Natural killer cell (primary cell): Measurements from ENCODE around the gene TCN2. TPM values are rescaled to one million over a fixed set of nuclear protein-coding genes. Genes with fewer than 3 reads are reported as not detected.

Experiments used
- ATAC-seq, 3 donors: fragments of 150-1000 bp in 2 of 3; fragments of 200-7000 bp in 1 of 3; cut with Tn5 transposase; 1 replicate in 1 of 3; 2 replicates in 2 of 3; pipeline ENCODE4 v1.10.0; 2021; ENCODE audit warnings: mild to moderate bottlenecking in 2 of 3, moderate library complexity in 2 of 3
- DNase-seq, 2 donors: peaks; one replicate each; pipeline versions ENCODE4 v3.0.0 to v3.0.0-alpha.2; 2013 to 2021; ENCODE audit warnings: mixed read lengths in 1 of 2
- H3K27ac ChIP-seq: one replicate; pipeline ENCODE4 v1.5.1; 2013; ENCODE audit warnings: mild to moderate bottlenecking, low read length
- H3K27me3 ChIP-seq: one replicate; pipeline ENCODE4 v1.6.1; 2013; ENCODE audit warnings: low read length; ENCODE audit not compliant: control insufficient read depth, insufficient read depth
- H3K36me3 ChIP-seq: one replicate; pipeline ENCODE4 v1.6.1; 2013; ENCODE audit warnings: low read length; ENCODE audit not compliant: control insufficient read depth, insufficient read depth
- H3K4me1 ChIP-seq: one replicate; pipeline ENCODE4 v1.6.1; 2013; ENCODE audit warnings: low read length; ENCODE audit not compliant: control insufficient read depth, insufficient read depth
- H3K4me3 ChIP-seq: one replicate; pipeline ENCODE4 v1.5.1; 2013; ENCODE audit warnings: low read length
- H3K9me3 ChIP-seq: one replicate; pipeline ENCODE4 v1.6.1; 2013; ENCODE audit warnings: low read length; ENCODE audit not compliant: control insufficient read depth, insufficient read depth
- H3K27ac Mint-ChIP-seq, 2 donors: one replicate each; pipeline ENCODE4 v1.8.0; 2022; ENCODE audit warnings: mild to moderate bottlenecking in 2 of 2, mixed read lengths in 2 of 2, moderate library complexity in 1 of 2
- H3K27me3 Mint-ChIP-seq, 2 donors: one replicate each; pipeline ENCODE4 v1.8.0; 2022; ENCODE audit warnings: low read depth in 2 of 2, mixed read lengths in 2 of 2
- H3K36me3 Mint-ChIP-seq: one replicate; pipeline ENCODE4 v1.8.0; 2022; ENCODE audit warnings: mixed read lengths
- H3K4me1 Mint-ChIP-seq, 2 donors: one replicate each; pipeline ENCODE4 v1.8.0; 2022; ENCODE audit warnings: mixed read lengths in 2 of 2
- H3K4me3 Mint-ChIP-seq: one replicate; pipeline ENCODE4 v1.8.0; 2022; ENCODE audit warnings: mild to moderate bottlenecking, moderate library complexity, mixed read lengths
- H3K9me3 Mint-ChIP-seq, 2 donors: one replicate each; pipeline ENCODE4 v1.8.0; 2022; ENCODE audit warnings: mixed read lengths in 2 of 2
- WGBS: methylation state at CpG from one replicate; pipeline ENCODE4 v1.1.7; 2013; ENCODE audit warnings: missing lambda C conversion rate; ENCODE audit not compliant: insufficient coverage; 5-methylcytosine and 5-hydroxymethylcytosine counted together
- intact Hi-C: fragments of 100-400 bp; cut with micrococcal nuclease; formaldehyde crosslinking; loops from one replicate; pipeline ENCODE4 v1.14.2; 2022
- total RNA-seq, 4 donors: library from RNA; stranded (reverse); fragments of 120-200 nt in 1 of 4; gene quantifications; one replicate each; pipeline versions ENCODE4 v1.2.3 to v1.2.4, GENCODE V29; 2013 to 2022
- TF ChIP-seq, protein P1 (sequence below): fragments of 200-600 bp; IDR thresholded peaks from one replicate; pipeline ENCODE4 v1.8.0; 2022; ENCODE audit warnings: antibody characterized with exemption

Gene TCN2
- total RNA-seq, 3 donors from 2014 or later (not counting 1 experiment from before 2014, with no cell fraction given): 0.42 to 1.2 (median 0.95) TPM

- TF ChIP-seq, protein P1, sequence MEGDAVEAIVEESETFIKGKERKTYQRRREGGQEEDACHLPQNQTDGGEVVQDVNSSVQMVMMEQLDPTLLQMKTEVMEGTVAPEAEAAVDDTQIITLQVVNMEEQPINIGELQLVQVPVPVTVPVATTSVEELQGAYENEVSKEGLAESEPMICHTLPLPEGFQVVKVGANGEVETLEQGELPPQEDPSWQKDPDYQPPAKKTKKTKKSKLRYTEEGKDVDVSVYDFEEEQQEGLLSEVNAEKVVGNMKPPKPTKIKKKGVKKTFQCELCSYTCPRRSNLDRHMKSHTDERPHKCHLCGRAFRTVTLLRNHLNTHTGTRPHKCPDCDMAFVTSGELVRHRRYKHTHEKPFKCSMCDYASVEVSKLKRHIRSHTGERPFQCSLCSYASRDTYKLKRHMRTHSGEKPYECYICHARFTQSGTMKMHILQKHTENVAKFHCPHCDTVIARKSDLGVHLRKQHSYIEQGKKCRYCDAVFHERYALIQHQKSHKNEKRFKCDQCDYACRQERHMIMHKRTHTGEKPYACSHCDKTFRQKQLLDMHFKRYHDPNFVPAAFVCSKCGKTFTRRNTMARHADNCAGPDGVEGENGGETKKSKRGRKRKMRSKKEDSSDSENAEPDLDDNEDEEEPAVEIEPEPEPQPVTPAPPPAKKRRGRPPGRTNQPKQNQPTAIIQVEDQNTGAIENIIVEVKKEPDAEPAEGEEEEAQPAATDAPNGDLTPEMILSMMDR: no peak
- no peaks in the 10 kb centered on the region for H3K36me3 Mint-ChIP-seq
- intact Hi-C loops: no loop called here
Measured at GRCh38 chr22:30612789-30613188, 5.8 kb downstream of the TCN2 start.

DNA sequence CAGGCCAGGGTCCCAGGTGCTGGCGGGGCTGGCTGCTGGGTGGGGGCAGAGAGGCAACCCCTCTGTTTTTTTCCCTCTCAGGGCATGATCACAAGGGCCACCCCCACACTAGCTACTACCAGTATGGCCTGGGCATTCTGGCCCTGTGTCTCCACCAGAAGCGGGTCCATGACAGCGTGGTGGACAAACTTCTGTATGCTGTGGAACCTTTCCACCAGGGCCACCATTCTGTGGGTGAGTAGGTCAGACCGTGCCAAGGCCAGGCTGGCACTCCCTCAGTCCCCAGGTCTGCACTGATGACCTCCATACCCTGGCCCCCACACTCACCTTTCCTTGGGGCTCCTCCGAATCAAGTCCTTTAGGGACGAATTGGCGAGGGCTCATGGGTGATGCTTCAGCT is 7.3 kb downstream of the TCN2 start:
- Histone ChIP-seq H3K4me3 (no peak overlapping the region), H3K4me1 (peaks cover 8% of the 10 kb centered on the region), H3K27me3 (no peaks in the 10 kb centered on the region), H3K27ac (no peak overlapping the region), H3K36me3 (no peaks in the 10 kb centered on the region), H3K9me3 (no peaks in the 10 kb centered on the region)
- intact Hi-C loops: no loop called here
- Mint-ChIP-seq H3K36me3 (no peaks in the 10 kb centered on the region), H3K4me3 (no peak overlapping the region), H3K27me3 (peaks cover 0 to 3% of the 10 kb centered on the region in 2 donors), H3K4me1 (peaks cover 0 to 3% of the 10 kb centered on the region in 2 donors), H3K9me3 (no peaks in the 10 kb centered on the region), H3K27ac (no peak overlapping the region)
- WGBS: 95% methylated on average over 7 of the region's 7 CpGs
- no peak for ATAC-seq
- DNase-seq: no peak
- TF ChIP-seq, protein P1: no peak

More at GRCh38 chr22:30612789-30613188, 5.8 kb downstream of the TCN2 start:
- no peak for DNase-seq
- Histone ChIP-seq H3K36me3 (no peaks in the 10 kb centered on the region), H3K27me3 (no peaks in the 10 kb centered on the region), H3K27ac (no peak overlapping the region), H3K4me1 (peaks cover 21% of the 10 kb centered on the region), H3K9me3 (no peaks in the 10 kb centered on the region), H3K4me3 (no peak overlapping the region)
- Mint-ChIP-seq H3K9me3 (no peaks in the 10 kb centered on the region), H3K4me1 (peaks cover 0 to 6% of the 10 kb centered on the region in 2 donors), H3K27me3 (peaks cover 0 to 7% of the 10 kb centered on the region in 2 donors), H3K4me3 (no peak overlapping the region), H3K27ac (no peak overlapping the region)
- 93% methylated on average over 8 of the region's 8 CpGs for WGBS
- no peak for ATAC-seq

GRCh38 chr22:30614879-30615278 is 7.9 kb downstream of the TCN2 start:
- Histone ChIP-seq H3K9me3 (no peaks in the 10 kb centered on the region), H3K36me3 (no peaks in the 10 kb centered on the region), H3K27ac (no peak overlapping the region), H3K27me3 (no peaks in the 10 kb centered on the region), H3K4me3 (no peak overlapping the region), H3K4me1 (peaks cover 2% of the 10 kb centered on the region)
- Mint-ChIP-seq H3K4me3 (no peak overlapping the region), H3K9me3 (no peaks in the 10 kb centered on the region), H3K27ac (no peak overlapping the region), H3K4me1 (no peaks in the 10 kb centered on the region), H3K36me3 (no peaks in the 10 kb centered on the region), H3K27me3 (no peaks in the 10 kb centered on the region)
- DNase-seq: no peak
- ATAC-seq: no peak
- intact Hi-C loops: no loop called here
- TF ChIP-seq, protein P1: no peak

- DNase-seq: no peak
- Histone ChIP-seq H3K27ac (no peak overlapping the region), H3K4me1 (no peaks in the 10 kb centered on the region), H3K9me3 (no peaks in the 10 kb centered on the region), H3K27me3 (no peaks in the 10 kb centered on the region), H3K4me3 (no peak overlapping the region), H3K36me3 (no peaks in the 10 kb centered on the region)
- no peaks in the 10 kb centered on the region for H3K36me3 Mint-ChIP-seq
- ATAC-seq: no peak
- WGBS: 83% methylated on average over 6 of the region's 7 CpGs
- H3K4me1 Mint-ChIP-seq: no peaks in the 10 kb centered on the region
- intact Hi-C loops: no loop called here
- H3K27me3 Mint-ChIP-seq: no peaks in the 10 kb centered on the region
- no peak overlapping the region for H3K4me3 Mint-ChIP-seq
- TF ChIP-seq, protein P1: no peak
- H3K27ac Mint-ChIP-seq: no peak overlapping the region
- H3K9me3 Mint-ChIP-seq: no peaks in the 10 kb centered on the region
Measured at GRCh38 chr22:30615543-30615954, 8.6 kb downstream of the TCN2 start.
